Measurements from ENCODE around the gene CEP57. TPM values are rescaled to one million over a fixed set of nuclear protein-coding genes. Genes with fewer than 3 reads are reported as not detected.
A peak's percentile ranks its signal among the peaks of the same experiment; 100 is the strongest.

The CEP57 gene
- total RNA-seq, 4 donors from 2014 or later = 18.6 to 30.1 (median 23.8) TPM

DNA sequence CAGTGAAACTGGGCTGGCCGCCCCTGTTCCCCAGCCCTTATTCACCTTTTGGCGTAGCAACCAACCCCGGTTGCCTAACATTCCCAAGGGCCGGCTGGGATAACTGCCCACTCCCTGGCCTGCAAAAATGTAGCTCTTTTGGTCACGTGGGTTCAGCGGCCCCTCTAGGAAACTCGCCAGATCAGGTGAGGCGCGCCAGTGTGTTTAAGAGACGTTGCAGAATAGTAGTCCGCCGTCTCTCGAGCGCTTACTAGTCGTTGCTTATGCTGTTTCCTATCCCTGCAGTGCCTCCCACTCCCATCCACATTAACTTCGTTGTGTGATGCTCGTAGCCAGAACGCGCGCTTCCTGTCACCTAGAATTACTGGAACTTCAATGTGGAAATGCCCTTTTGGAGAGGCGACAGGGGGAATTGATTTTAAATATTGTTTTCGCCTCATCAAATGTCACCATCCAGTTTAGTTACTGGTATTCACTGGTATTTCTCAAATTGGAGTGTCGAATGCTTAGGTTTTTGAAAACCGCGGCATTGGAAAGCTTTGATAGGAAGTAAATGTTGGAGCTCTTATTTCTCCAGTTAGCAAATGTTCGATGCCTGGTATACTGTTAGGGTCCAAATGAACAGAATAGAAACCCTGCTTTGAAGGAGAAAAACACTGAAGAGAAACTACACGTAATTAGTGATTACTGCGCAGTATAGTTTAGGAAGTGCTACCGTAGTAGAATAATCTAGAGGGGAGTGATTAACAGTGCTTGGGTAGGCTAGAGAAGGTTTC, 823 bp downstream of the CEP57 start:
- H3K27ac ChIP-seq = peak overlapping the region; percentile 98 to 99 (median 99)
- TF ChIP-seq POLR2A (IDR thresholded peaks at IDR 0.05) = no peak
- TF ChIP-seq, protein P1, sequence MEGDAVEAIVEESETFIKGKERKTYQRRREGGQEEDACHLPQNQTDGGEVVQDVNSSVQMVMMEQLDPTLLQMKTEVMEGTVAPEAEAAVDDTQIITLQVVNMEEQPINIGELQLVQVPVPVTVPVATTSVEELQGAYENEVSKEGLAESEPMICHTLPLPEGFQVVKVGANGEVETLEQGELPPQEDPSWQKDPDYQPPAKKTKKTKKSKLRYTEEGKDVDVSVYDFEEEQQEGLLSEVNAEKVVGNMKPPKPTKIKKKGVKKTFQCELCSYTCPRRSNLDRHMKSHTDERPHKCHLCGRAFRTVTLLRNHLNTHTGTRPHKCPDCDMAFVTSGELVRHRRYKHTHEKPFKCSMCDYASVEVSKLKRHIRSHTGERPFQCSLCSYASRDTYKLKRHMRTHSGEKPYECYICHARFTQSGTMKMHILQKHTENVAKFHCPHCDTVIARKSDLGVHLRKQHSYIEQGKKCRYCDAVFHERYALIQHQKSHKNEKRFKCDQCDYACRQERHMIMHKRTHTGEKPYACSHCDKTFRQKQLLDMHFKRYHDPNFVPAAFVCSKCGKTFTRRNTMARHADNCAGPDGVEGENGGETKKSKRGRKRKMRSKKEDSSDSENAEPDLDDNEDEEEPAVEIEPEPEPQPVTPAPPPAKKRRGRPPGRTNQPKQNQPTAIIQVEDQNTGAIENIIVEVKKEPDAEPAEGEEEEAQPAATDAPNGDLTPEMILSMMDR (IDR thresholded peaks at IDR 0.05) = no peak
- 3 to 6% methylated on average over 17 to 29 of the region's 29 CpGs for WGBS, 2 donors
- H3K4me1 ChIP-seq = peaks cover 0 to 30% (median 16%) of the 10 kb centered on the region in 3 donors
- peaks cover 0 to 19% (median 0%) of the 10 kb centered on the region in 3 donors for H3K36me3 ChIP-seq
- peak overlapping the region; percentile 85 to 96 (median 88) for H3K4me3 ChIP-seq
- DNase-seq = peak; percentile 23
- H3K9me3 ChIP-seq = no peaks in the 10 kb centered on the region
- H3K27me3 ChIP-seq = no peaks in the 10 kb centered on the region
- intact Hi-C loops (cut with DNase I) = no loop called here

DNA sequence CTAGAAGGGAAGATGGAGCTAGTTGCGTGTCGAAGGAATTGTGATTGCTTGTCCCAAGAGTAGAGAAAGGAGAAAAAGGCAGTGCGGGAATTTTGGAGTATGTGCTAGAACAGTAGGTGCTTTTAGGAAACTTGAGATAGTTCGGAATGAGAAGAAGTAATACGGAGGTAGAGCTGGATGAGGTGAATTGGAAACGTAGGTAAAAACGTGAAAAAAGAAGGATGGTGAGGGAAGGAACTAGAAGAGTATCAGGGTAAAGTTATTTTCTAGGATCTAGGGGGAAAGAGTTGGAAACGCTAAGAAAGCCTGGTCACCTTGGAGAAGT, 1.4 kb downstream of the CEP57 start:
- H3K27ac ChIP-seq = peak overlapping the region in 2 of 4 donors; percentile 98 to 99

GRCh38 chr11:95792200-95792599, 1.9 kb downstream of the CEP57 start:
- DNase-seq = no peak
- Histone ChIP-seq H3K27me3 (no peaks in the 10 kb centered on the region), H3K4me1 (peaks cover 0 to 30% (median 16%) of the 10 kb centered on the region in 3 donors), H3K36me3 (peaks cover 0 to 8% (median 0%) of the 10 kb centered on the region in 3 donors), H3K27ac (no peak overlapping the region), H3K9me3 (no peaks in the 10 kb centered on the region), H3K4me3 (no peak overlapping the region)
- intact Hi-C loops (cut with DNase I) = no loop called here
- WGBS, 2 donors = 86 to 90% methylated on average over 8 of the region's 8 CpGs
- TF ChIP-seq POLR2A (IDR thresholded peaks at IDR 0.05) = no peak
- TF ChIP-seq, protein P1 (IDR thresholded peaks at IDR 0.05) = no peak

More for the DNA sequence above, 1.4 kb downstream of the CEP57 start:
- TF ChIP-seq, protein P1 (IDR thresholded peaks at IDR 0.05) = no peak
- TF ChIP-seq POLR2A (IDR thresholded peaks at IDR 0.05) = no peak
- peak overlapping the region; percentile 85 to 96 (median 88) for H3K4me3 ChIP-seq
- peaks cover 0 to 14% (median 0%) of the 10 kb centered on the region in 3 donors for H3K36me3 ChIP-seq
- H3K9me3 ChIP-seq = no peaks in the 10 kb centered on the region
- peaks cover 0 to 30% (median 16%) of the 10 kb centered on the region in 3 donors for H3K4me1 ChIP-seq
- intact Hi-C loops (cut with DNase I) = no loop called here
- 38 to 51% methylated on average over 8 of the region's 8 CpGs for WGBS, 2 donors
- no peaks in the 10 kb centered on the region for H3K27me3 ChIP-seq
- no peak for DNase-seq

DNA sequence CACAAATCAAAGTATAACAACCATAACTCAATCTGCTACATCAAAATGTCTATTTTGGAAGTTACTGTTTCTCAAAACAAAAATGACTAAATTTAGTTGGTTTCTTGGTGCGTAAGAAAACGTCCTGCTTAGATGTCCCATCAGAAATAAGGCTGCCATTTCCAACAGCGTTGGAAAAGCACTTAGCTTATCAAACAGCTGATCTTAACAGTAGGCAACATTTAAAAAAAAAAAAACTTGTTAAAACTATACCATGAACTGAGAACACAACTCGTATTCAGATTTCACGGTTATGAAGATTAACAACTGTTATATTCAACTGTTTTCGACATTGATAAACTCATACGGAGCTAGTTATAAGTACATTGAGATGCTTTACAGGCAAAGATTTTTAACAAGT, 2.4 kb downstream of the CEP57 start:
- WGBS, 2 donors = 93% methylated on average over 7 of the region's 7 CpGs
- Histone ChIP-seq H3K4me3 (no peak overlapping the region), H3K27me3 (no peaks in the 10 kb centered on the region), H3K27ac (no peak overlapping the region), H3K36me3 (peaks cover 0 to 3% (median 0%) of the 10 kb centered on the region in 3 donors), H3K4me1 (peaks cover 0 to 30% (median 16%) of the 10 kb centered on the region in 3 donors), H3K9me3 (no peaks in the 10 kb centered on the region)
- intact Hi-C loops (cut with DNase I) = no loop called here
- no peak for TF ChIP-seq POLR2A (IDR thresholded peaks at IDR 0.05)
- TF ChIP-seq, protein P1 (IDR thresholded peaks at IDR 0.05) = no peak
- DNase-seq = no peak

DNA sequence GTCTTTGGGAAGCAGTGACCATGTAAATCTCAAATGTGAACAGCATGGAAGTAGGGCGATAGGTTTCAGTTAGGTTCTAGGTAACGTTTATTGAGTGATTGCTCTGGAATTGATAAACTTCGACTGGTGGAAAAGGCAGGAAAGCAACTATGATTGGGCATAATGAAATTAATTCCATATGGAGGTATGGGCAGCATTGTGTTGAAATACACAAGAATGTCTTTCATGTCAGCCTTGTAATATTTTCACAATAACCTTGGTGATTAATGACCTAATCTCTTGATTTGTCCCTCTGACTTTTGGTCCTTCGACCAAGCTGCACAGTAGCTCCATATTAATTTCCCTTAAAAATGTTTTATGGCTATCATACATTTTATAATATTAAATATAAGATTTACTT, 2.8 kb downstream of the CEP57 start:
- intact Hi-C loops (cut with DNase I) = no loop called here
- 84 to 92% methylated on average over 4 of the region's 4 CpGs for WGBS, 2 donors

More for the DNA sequence above, 2.8 kb downstream of the CEP57 start:
- TF ChIP-seq POLR2A (IDR thresholded peaks at IDR 0.05) = no peak
- TF ChIP-seq, protein P1 (IDR thresholded peaks at IDR 0.05) = no peak
- H3K27me3 ChIP-seq = no peaks in the 10 kb centered on the region
- no peak overlapping the region for H3K27ac ChIP-seq
- no peaks in the 10 kb centered on the region for H3K9me3 ChIP-seq
- no peak overlapping the region for H3K4me3 ChIP-seq
- no peaks in the 10 kb centered on the region for H3K36me3 ChIP-seq
- DNase-seq = no peak
- peaks cover 0 to 26% (median 13%) of the 10 kb centered on the region in 3 donors for H3K4me1 ChIP-seq

Data from esophagus squamous epithelium (tissue), 5 donors.